Mucosa of gallbladder (tissue), 1 donor: ENCODE results near the gene ASCC1. TPM values are rescaled to one million over a fixed set of nuclear protein-coding genes. Genes with fewer than 3 reads are reported as not detected.
"Not testable (repeated sequence)": the region's sequence is repeated elsewhere in the genome, so short reads cannot be mapped to it uniquely, and the experiment has no call there.

Experiments
- DNase-seq: peaks from one replicate; pipeline ENCODE4 v3.0.0-alpha.2; 2020; ENCODE audit warnings: low spot score
- total RNA-seq: library from RNA; stranded (reverse); gene quantifications from one replicate; pipeline ENCODE4 v1.2.1, GENCODE V29; 2021
- donor health status: DM: no; HTN: no; CAD: no.

The ASCC1 gene
- total RNA-seq, 1 donor from 2014 or later, result 27.5 TPM

DNA sequence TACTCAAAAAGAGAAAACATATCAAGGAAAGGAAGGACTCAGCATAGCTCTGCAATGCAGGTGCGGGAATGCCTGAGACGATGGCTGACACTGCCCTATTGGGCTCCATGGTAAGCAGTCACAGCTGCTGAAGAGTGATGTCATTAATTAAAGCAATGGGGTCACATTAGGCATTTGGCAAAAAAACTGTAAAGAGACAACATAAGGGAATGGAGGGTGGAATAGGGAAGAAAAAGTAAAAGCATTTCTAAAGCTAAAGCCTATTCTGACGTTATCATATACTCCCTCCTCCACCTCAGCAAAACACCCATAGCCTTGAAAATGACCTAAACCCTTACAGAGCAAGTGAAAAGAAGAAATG, 89.2 kb downstream of the ASCC1 start:
- DNase-seq, result no peak

DNA sequence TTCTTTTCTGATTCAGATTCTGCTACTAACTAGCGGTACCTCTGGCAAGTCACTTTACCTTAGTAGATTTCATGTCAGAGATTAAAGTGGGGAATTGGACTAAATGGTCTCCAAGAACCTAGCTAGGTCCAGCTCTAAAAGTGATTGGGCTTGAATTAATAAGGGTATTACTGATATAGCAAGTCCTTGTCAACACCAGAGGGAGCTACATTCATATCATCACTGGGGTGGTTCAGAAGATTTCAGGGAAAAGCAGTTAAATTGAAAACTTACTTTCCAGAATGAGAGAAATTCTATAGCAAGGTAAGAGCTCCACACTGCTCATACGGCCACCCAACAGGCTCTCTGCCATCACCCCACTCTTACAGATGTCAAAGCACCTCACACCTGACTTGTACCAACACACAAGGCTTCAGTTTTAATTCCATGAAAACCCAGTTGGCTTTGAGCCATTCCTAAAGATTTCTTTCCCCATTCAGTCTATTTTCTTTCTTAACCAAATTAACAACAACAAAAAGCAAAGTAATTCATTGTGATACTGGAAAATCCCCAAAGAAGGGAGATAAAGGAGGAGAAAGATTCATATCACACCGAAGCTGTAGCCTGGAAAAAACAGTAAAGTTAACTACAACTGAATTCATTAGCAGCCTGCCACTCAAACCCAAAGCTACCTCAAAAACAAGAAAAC, 89.7 kb downstream of the ASCC1 start:
- DNase-seq, result no peak

DNA sequence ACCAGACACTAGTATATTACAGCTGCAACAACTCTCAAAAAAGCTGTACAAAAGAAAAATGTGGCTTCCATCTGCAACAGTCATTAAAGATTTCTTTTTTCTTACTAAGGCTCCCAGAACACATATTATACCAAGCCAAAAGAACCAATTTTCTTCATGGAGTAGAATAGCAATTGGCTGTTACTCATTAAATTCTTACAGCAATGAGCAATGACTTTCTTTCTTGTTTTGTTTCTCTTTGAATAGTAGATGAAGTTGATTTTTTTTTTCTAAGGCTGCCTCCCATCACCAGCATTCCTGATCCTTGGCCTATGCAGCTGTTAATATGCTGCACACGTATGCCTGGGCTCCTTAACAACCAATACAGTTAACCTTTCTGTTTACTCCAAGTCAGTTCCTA, 91.1 kb downstream of the ASCC1 start:
- DNase-seq, result no peak

DNA sequence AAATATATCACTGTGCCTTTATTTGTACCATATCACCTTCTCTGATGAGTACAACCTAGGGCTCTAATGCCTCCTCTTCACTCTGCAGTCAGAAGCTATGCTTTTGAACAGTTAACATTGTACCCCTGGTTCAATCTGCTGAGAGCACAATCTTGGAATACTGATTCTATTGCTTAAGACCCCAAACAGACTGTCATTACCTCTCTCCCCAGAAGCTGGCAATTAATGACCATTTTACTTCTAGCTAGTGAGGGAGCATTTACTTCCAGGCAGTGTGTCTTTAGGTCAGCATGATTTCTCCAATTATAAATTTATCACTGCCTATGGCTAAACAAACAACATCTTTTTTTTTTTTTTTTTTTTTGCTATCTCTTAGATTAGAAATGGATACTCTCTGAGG, 91.7 kb downstream of the ASCC1 start:
- no peak for DNase-seq

DNA sequence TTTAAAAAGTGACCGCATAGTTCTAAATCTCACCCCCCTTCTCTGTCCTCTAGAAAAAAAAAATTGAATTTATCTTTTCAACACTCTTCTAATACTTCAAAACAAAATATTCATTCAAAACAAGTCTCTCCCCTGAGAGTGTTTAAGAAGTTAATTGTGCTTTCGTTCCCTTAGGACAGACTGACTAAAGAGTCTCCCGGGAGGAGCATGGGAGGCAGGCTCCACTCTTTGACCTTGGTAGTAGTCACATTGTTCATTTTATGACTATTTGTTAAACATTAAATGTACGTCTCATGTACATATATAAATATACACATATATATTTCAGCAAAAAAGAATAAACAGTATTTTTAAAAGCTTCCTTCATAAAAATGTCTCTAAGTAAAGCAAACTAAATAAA, 92.5 kb downstream of the ASCC1 start:
- no peak for DNase-seq

DNA sequence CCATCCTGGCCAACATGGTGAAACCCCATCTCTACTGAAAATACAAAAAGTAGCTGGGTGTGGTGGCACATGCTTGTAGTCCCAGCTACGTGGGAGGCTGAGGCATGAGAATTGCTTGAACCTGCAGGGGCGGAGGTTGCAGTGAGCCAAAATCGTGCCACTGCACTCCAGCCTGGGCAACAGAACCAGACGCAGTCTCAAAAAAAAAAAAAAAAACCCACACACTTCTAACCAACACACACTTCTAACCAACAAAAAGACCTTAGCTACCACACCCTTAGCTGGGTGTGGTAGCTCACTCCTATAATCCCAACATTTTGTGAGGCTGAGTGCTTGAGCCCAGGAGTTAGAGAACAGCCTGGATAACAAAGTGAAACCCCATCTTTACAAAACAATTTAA, 93.9 kb downstream of the ASCC1 start:
- DNase-seq, result no peak

DNA sequence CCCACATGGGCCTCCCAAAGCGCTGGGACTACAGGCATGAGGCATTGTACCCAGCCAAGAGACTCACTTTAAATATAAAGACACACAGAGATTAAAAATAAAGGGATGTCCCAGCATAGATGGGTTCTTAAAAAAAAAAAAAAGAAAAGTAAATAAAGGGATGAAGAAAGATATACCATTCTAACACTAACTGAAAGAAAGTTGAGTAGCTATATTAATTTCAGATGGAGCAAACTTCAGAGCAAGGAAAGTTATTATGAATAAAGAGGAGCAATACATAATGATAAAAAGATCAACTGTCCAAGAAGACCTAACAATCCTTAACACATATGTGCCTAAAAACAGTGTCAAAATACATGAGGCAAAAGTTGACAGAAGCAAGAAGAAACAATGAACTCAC, 94.7 kb downstream of the ASCC1 start:
- no peak for DNase-seq

DNA sequence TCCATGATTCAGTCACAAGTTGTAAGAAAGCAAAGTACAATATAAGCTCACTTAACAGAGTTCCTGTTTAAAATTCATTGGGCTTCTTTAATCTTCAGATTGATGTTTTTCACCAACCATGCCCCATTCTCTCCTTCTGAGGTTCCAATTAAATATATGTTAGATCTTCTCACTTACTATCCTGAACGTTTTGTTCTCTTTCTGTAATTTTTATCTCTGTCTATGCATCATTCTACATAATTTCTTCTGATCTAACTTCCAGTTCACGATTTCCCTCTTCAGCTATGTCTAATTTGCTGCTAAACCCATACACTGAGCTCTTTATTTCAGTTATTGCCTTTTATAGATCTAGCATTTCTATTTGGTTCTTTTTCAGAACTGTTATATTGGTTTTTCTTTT, 99.7 kb downstream of the ASCC1 start:
- no peak for DNase-seq

DNA sequence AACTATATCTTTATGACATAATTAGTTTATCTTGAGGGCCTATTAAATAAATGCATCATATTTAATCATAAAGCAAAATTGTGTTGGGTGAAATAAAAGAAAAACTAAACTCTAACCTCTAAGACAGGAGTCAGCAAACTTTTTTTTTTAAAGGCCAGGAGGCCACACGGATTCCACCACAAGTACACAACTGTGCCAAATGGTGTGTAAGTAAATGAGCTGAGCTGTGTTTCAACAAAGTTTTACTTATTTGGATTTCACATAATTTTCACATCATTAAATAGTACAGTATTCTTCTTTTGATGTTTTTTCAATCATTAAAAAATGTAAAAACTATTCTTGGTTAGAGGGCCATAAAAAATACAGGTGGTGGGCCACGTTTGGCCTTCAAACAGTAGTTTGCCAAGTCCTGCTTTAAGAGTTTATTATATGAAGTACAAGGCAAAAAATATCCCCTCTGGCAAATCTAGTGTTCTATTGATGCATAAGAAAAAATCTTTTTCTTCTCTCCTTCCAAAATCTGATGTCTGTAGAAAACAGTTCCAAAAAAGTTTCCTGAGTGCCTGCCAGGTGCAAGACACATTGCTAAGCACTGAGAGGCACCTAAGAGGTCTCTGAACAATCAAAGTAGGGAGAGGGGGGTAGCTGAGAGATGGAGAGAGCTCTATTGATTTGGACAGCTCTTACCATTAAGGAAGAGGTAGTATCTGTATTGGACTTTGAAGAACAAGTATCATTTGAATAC, 101.2 kb downstream of the ASCC1 start:
- no peak for DNase-seq

DNA sequence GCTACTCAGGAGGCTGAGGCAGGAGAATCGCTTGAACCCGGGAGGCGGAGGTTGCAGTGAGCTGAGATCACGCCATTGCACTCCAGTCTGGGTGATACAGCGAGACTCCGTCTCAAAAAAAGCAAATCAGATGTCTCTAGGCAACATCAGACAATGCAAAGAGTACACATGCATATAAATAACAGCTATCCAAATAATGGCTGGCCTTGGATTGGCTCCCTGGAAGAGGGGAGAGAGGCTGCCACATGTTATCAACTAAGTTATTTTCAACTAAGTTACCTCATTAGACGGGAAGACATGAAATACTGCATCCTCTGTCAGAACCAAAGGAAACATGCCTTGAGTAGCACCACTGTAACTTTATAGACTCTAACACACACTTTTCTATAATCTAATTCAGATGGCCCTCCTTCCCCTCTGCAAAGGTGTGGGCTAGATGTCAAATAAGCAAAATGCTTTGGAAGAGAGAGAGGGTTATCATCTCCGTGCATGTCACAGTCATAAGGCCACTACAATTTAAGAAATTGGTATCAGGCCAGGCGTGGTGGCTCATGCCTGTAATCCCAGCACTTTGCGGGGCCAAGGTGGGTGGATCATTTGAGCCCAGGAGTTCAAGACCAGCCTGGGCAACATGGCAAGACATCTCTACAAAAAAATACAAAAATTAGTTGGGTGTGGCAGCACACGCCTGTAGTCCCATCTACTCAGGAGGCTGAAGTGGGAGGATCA, 105.2 kb downstream of the ASCC1 start:
- no peak for DNase-seq

DNA sequence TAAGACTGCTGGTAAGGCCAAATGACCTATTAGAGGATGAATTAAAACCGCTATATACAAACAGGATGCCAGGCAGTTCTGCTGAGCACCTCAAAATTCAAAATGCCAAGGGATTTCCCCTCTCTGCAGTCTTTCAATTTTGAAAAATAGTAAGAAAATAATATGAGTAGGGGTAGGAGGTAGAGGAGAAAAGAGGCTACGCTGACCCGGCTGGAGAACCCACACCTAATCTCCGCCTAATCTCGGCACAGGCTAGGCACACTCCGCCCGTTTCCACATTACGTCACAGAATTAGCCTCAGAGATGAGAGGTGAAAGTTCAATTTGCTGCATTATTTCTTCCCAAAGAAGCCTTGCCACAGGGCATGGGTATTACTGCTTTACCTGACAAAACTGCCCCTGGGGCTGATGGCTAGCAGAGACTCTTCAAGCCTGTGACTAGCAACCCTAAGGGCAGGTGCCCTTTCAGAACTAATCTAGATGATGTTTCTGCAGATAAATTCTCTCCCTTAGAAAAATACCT, 106.4 kb downstream of the ASCC1 start:
- no peak for DNase-seq

DNA sequence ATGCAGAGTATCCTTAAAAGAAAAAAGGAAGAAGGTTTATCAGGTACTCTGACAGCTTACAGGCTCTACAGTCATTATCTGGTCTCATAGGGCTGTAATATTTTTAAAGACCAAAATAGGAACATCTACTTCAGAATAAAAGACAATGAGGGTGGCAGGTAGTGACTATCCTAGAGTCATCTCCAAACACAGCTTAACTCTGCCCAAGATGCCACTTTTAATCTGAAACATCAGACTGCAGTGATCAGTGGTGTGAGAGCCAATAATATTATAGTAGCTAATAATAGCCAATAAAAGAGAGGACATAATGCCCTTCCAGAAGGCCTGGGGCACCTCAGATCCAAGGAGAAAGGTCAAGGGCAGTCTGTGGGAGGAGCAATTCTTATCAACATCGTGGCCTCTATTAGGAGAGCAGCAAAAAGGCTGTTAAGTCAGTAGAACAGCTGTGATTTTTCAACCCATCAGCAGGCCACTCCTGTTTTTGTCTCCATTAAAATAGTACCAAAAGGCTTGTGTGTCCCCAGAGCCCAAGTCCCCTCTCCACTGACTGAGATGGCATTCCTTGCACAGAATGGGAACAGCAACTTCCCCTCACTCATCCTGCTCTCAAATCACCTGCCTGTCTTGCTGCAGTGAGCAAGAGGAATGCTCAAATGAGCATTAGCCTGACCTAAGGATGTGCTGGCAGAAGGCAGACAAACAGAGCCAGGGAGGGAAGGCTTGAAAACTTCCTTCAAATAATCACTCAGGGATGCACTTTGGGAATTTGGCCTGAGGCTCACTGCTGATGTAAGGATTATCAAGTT, 107.0 kb downstream of the ASCC1 start:
- no peak for DNase-seq

DNA sequence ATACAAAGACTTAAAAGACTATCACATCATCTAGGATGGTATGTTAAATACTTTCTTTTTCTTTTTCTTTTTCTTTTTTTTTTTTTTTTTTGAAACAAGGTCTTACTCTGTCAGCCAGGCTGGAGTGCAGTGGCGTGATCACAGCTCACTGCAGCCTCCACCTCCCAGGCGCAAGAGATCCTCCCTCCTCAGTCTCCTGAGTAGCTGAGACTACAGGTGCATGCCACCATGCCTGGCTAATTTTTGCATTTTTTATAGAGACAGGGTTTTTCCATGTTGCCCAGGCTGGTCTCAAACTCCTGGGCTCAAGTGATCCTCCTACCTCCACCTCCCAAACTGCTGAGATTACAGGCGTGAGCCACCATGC, 108.1 kb downstream of the ASCC1 start:
- DNase-seq, result not testable (repeated sequence)

DNA sequence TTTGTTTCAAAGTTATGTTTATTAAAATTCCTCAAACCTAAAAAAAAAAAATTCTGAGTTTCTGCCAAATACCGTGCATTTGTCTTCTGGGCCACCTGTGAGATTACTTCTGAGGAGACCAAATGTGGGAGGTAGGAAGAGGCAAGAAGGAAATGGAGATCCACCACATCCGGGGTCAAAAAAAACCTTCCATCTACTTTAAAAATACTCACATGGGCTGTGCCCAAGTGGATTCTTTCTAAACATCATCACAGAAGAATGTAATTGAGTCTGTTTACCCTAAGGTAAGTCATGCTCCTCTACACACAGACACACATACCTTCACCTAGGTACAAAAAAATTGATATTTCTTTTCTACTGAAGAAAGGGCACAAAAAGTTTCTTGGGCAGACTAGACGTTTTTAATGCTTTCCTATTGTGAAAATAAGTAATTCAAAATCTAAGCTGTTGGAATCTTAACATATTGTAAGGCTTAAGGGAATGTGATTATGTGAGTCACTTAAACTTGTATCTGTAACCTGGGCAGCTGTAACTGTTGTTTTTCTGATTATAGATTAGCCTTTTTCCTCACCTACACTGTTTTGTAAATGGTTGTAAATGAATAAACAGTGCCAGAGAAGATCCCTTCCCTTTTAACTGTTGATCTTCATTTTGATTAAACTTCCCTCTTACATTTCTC, 108.6 kb downstream of the ASCC1 start:
- DNase-seq, result no peak

DNA sequence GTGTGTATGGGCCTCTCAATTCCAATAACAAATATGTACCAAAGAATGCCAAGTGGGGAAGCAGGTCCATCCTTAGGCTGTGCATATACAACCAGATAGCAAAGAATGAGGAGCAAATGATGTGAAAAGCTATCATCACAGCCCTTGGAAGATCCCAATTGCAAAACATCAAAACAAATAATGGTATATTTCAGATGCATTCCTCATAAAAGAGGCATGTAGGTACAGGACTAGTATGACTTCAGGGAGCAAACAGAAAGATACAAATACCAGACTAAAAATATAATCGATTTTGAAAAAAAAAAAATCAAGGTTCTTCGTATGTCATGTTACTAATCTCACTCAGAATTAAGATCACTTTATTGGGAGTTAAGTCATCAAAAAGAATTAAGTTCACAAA, 109.2 kb downstream of the ASCC1 start:
- DNase-seq, result no peak

DNA sequence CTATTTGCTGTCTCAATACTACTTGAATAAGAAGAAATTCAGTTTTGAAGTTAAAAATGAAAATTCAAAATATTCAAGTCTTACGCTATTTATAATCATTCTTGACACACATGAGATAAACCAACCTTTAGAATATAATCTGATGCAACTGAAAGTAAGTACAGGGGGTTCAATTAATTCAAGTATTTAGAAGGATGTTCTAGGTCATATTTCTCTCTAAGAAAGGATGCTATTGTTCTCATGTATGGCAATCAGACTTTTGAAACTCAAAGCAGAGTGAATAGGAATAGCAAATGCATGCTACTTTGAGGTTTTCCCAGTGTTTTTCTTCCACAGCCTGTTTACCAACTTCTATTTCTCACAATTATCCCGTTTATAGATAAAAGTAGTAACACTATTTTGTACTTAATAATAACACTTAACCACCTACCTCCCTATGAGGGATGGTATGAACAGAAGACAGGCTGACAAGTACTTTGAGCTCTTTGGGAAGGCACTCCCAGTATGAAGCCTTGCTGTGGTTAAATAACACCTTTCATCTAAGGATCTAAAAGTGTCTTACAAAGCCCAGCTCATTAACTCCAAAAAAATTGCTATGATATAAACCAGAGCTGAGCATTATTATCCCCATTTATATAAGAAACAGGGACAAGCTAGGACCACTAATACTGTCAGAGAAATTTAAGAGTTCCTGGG, 109.8 kb downstream of the ASCC1 start:
- DNase-seq, result no peak

DNA sequence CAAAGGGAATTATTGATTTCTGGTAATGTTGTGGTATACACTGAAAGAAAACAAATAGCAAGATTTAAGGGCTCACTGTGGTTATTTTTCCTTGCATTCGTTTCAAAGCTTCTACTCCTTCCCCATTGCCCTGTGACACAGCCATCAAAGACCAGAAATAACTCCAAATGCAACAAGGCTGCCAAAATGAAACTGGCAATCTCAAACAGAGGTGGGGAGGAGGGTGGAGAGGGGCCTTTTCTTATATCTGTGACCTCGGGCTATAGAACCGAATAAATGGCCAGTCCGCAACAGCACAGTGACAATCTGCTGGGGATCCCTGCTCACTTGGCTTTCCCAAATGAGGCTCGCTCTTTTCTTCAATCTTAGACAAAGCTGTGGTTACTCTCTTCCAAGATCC, 110.4 kb downstream of the ASCC1 start:
- no peak for DNase-seq

DNA sequence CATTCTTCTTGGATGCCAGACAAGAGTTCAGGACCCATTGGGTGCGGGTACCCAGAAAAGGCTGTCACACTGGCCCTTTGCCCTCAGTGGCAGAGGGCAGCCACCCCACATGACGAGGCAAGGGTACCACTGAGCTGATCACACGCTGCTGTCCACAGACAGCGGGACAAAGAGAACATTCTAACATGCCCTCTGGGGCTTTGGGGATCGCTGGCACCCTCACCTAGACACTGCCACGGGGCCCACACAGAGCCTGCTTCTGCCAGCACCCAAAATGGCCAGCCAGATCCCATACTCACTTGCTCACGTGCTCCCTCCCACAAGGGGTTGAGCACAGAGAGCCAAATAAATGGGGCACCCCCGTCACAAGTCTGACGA, 111.0 kb downstream of the ASCC1 start:
- DNase-seq, result no peak

DNA sequence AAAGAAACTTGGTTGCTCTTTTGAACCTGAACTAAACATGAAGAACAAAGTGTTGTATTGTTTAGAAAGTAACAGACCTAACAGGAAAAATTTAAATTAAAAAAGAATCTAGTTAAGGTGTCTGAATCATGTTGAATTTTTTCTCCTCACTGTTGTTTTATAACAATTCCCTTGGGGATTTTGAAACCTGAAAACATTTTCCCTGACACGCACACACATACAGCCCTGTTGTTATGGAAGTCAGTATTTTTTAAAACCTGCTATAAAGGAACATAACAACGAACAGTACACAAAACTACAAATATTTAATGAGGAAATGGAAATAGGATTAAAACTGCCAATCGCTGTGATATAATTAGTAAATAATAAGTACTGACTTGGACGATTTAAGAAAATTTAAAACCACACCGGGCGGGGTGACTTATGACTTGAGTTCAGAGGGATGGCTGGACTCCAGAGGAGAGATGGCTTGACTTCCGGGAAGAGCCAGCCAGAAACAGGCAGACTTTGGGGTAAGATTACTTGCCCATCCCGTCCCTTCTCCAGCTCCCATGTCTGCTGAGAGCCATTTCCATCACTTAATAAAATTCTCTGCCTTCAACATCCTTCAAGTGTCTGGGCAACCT, 111.5 kb downstream of the ASCC1 start:
- no peak for DNase-seq

DNA sequence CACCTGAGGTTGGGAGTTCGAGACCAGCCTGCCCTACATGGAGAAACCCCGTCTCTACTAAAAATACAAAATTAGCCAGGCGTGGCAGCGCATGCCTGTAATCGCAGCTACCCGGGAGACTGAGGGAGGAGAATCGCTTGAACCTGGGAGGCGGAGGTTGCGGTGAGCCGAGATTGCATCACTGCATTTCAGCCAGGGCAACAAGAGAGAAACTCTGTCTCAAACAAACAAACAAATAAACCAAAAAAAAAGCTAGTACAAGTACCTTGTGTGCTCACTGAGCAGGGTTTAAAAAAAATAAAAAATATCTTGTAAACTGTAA, 116.5 kb downstream of the ASCC1 start:
- no peak for DNase-seq
